Vagina (tissue), 2 donors: ENCODE results near the gene DOK6.

Experiments used
- CTCF ChIP-seq, 3 experiments: fragments of 450-650 bp in 2 of 3; fragments of 200-600 bp in 1 of 3; sonication (generic) in 1 of 3; IDR thresholded peaks; one replicate each; pipeline ENCODE4 v1.5.1; 2017 to 2019; ENCODE audit warnings: antibody characterized with exemption in 3 of 3, mild to moderate bottlenecking in 2 of 3, moderate library complexity in 2 of 3
- POLR2A ChIP-seq, 2 donors: fragments of 450-650 bp; IDR thresholded peaks; one replicate each; pipeline ENCODE4 v1.6.1; 2017; ENCODE audit warnings: antibody characterized with exemption in 2 of 2, mild to moderate bottlenecking in 2 of 2, moderate library complexity in 2 of 2

GRCh38 chr18:69814861-69815385 lies 414.2 kb downstream of the DOK6 start:
- TF ChIP-seq POLR2A (IDR thresholded peaks at IDR 0.05): no peak
- TF ChIP-seq CTCF (IDR thresholded peaks at IDR 0.05): no peak
